SU-DHL-6 (cell line): ENCODE measurements around the gene EPC1.

Experiments
- EZH2phosphoT487 ChIP-seq: fragments of 200-600 bp; sonication (generic), shearing (Covaris generic); conservative IDR thresholded peaks from 2 replicates; pipeline ENCODE4 v1.6.1; 2018; ENCODE audit warnings: mild to moderate bottlenecking, antibody characterized with exemption, low read length, moderate library complexity, mixed read lengths
- TF ChIP-seq, protein P1 (sequence below): fragments of 200-600 bp; sonication (generic); IDR thresholded peaks from one replicate; pipeline ENCODE4 v1.5.1; 2017; ENCODE audit warnings: antibody characterized with exemption, mild to moderate bottlenecking, low read length, moderate library complexity; ENCODE audit not compliant: insufficient read depth, poor library complexity, severe bottlenecking

DNA sequence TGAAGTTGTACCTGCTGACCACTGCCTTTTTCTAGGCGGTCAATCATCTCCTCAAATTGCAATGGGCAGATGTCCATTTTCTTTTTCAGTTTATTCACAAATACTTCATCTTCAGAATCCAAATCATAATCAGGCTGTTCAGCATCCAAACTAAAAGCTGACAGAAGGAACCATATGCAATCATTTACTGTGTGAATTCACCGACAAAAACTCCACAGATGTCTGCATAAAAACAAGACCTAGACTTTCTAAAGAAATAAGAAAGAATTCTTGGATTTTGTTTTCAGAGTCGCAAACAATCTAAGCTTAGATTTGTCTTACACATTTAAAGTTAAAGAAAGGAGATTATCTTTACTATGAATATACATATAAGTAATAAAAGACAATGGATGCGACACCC is 53.4 kb downstream of the EPC1 start:
- TF ChIP-seq, protein P1, sequence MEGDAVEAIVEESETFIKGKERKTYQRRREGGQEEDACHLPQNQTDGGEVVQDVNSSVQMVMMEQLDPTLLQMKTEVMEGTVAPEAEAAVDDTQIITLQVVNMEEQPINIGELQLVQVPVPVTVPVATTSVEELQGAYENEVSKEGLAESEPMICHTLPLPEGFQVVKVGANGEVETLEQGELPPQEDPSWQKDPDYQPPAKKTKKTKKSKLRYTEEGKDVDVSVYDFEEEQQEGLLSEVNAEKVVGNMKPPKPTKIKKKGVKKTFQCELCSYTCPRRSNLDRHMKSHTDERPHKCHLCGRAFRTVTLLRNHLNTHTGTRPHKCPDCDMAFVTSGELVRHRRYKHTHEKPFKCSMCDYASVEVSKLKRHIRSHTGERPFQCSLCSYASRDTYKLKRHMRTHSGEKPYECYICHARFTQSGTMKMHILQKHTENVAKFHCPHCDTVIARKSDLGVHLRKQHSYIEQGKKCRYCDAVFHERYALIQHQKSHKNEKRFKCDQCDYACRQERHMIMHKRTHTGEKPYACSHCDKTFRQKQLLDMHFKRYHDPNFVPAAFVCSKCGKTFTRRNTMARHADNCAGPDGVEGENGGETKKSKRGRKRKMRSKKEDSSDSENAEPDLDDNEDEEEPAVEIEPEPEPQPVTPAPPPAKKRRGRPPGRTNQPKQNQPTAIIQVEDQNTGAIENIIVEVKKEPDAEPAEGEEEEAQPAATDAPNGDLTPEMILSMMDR: no peak
- no peak for TF ChIP-seq EZH2phosphoT487
